MG63 (cell line): ENCODE data around the gene ZNF530. TPM values are rescaled to one million over a fixed set of nuclear protein-coding genes. Genes with fewer than 3 reads are reported as not detected.

ENCODE experiments used
- DNase-seq: peaks from one replicate; pipeline ENCODE4 v3.0.0-alpha.2; 2020
- H3K27me3 ChIP-seq: fragments of 250-450 bp; sonication (Bioruptor Pico); 2 replicates; pipeline ENCODE4 v1.5.1; 2020; ENCODE audit warnings: mild to moderate bottlenecking, moderate library complexity
- H3K36me3 ChIP-seq: fragments of 250-450 bp; sonication (Bioruptor Pico); 2 replicates; pipeline ENCODE4 v1.5.1; 2020; ENCODE audit warnings: mild to moderate bottlenecking, moderate library complexity
- H3K4me3 ChIP-seq: fragments of 250-450 bp; sonication (Bioruptor Pico); 2 replicates; pipeline ENCODE4 v1.5.1; 2020; ENCODE audit warnings: mild to moderate bottlenecking, moderate library complexity
- H3K9me3 ChIP-seq: fragments of 250-450 bp; sonication (Bioruptor Pico); 2 replicates; pipeline ENCODE4 v1.5.1; 2020; ENCODE audit warnings: mild to moderate bottlenecking, moderate library complexity
- total RNA-seq: library from RNA; depleted of rRNA; stranded (reverse); fragments of >200 nt; shearing (Covaris generic); gene quantifications from 2 replicates; pipeline ENCODE4 v1.2.3, GENCODE V29; 2014; ENCODE audit warnings: low replicate concordance

The ZNF530 gene
- total RNA-seq, 1 experiment from 2014 or later = 9.4 TPM

DNA sequence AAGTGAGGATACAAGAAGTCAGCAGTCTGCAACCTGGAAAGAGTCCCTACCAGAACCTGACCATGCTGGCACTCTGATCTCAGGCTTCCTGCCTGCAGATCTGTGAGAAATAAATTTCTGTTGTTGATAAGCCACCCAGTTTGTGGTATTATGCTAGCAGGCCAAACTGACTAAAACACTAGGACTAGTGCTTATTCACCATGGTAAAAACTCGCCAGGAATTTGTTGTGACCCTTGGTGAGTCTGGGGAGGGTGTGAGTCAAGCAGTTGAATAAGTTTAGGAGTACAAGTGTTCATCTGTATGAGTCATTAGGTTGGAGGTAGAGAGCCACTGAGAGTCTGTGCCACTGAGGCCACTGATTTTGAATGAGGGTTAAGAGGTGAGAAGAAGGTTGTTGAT, 12.2 kb upstream of the ZNF530 start:
- no peaks in the 10 kb centered on the region; the same call in 1 of the 2 replicates for H3K36me3 ChIP-seq
- H3K9me3 ChIP-seq = peaks cover 34% of the 10 kb centered on the region
- H3K27me3 ChIP-seq = no peaks in the 10 kb centered on the region
- no peak overlapping the region for H3K4me3 ChIP-seq
- peak; percentile 25 for DNase-seq

DNA sequence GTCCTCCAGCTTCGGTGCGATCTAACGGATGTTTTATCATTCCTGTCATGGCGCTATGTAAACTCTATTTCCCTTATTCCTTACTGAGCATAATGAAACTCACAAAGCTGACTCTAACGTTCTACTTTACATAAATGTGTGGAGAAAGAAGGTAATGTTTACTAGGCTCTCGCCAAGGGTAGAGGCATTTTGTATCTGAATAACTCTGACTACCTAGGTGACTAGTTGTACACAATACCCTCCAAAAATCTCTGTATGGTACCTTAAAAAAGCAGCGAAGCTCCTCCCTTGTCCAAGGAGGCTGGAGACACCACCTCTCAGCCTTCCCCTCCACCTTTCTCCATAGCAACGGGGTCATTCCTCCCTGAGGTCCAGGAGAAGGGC, 316 bp upstream of the ZNF530 start:
- Histone ChIP-seq H3K36me3 (peaks cover 20% of the 10 kb centered on the region), H3K4me3 (peak overlapping the region; percentile 89), H3K9me3 (peaks cover 14% of the 10 kb centered on the region), H3K27me3 (0 out of 2 replicates have a peak, but pooled peaks cover 2% of the 10 kb centered on the region)
- no peak for DNase-seq

DNA sequence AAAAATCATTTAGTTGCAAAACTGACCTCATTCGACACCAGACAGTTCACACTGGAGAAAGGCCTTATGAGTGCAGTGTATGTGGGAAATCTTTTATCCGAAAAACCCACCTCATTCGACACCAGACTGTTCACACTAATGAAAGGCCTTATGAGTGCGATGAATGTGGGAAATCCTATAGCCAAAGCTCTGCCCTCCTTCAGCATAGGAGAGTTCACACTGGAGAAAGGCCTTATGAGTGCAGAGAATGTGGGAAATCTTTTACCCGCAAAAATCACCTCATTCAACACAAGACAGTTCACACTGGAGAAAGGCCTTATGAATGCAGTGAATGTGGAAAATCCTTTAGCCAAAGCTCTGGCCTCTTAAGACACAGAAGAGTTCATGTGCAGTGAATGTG, 7.2 kb downstream of the ZNF530 start:
- Histone ChIP-seq H3K36me3 (peaks cover 55% of the 10 kb centered on the region), H3K4me3 (no peak overlapping the region), H3K27me3 (no peaks in the 10 kb centered on the region), H3K9me3 (peaks cover 31% of the 10 kb centered on the region)
- DNase-seq = no peak

DNA sequence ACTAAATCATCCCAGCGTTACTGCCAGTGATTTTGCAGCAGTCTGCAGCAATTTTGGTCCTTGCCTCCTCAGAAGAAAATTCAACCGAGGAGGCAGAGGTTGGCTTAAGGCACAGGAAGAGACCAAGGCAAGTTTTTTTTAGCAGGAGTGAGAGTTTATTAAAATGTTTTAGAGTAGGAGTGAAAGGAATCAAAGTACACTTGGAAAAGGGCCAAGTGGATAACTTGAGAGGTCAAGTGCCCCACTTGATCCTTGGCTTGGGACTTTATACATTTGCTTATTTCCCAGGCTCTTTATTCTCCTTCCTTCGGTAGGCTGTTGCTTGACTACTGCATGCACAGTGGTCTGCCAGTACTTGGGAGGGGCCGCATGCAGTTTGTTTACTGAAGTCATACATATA, 11.4 kb downstream of the ZNF530 start:
- DNase-seq = no peak
- Histone ChIP-seq H3K4me3 (no peak overlapping the region), H3K9me3 (peaks cover 42% of the 10 kb centered on the region), H3K36me3 (peaks cover 32% of the 10 kb centered on the region), H3K27me3 (no peaks in the 10 kb centered on the region)

DNA sequence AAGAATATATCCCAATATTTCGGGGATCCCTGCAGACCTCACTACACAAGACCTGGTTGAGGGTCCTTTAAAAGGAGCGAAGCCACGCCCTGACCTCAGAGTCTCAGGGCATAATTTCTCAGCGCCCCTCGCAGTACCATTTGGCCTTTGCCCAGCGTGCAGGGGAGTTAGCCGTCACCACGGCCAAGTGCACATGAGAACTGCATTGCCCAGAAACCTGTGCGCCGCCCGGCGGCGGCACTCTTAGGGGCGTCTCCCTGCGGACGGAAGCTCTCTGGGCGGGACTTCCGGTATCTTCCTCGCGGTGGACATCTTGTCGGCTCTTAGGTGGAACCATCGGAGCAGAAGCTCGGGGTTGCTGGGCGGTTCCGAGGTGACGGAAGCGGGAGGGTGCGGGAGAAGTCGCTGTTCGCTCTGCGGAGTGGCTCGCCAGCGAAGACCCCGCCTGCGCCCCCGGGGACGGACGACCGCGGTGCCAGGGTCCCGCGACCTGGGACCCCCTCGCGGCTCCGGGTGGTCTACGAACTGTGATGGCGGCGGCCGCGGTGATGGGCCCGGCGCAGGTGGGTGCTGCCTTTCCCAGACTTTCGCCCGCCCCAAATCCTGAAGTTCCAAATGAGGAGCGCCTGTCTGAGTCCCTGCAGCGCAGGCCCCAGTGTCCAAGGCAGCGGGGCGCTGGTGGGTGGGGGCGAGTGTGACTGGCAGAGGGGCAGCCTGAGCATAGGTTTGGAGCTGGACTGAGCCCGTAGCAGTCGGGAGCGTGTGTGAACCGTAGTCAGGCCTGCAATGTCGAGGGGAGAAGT, 14.5 kb downstream of the ZNF530 start, which contains the start of gene ZNF134:
Gene ZNF134, plus strand, starts transcription at position 302 of the 803 bp plus-strand sequence. CDS start 5,227 bp downstream, outside the sequence.
- Histone ChIP-seq H3K9me3 (peaks cover 63% of the 10 kb centered on the region), H3K36me3 (peaks cover 41% of the 10 kb centered on the region), H3K27me3 (no peaks in the 10 kb centered on the region), H3K4me3 (peak within 1 kb of the TSS; percentile 94)
- DNase-seq = peak; percentile 94

DNA sequence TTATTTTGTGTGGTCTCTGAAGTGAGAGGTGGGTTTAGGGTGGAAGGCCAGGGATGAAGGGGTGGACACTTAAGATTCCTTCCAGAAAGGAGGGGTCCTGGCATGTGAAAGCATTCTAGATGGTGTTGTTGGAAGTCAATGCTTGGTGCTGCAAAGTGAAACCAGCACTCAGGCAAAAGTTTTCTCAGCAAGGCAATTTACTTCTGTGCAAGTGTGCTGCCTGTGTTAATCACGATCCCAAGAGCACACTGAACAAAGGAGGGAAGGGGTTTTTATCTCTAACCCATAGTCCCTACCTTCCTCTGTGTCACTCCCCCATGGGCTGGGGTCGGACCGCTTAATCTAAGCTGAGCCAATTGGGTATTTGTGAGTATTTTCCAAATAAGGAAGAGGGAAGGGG, 15.7 kb downstream of the ZNF530 start:
- Histone ChIP-seq H3K27me3 (no peaks in the 10 kb centered on the region), H3K9me3 (peaks cover 72% of the 10 kb centered on the region), H3K4me3 (no peak overlapping the region), H3K36me3 (peaks cover 53% of the 10 kb centered on the region)
- no peak for DNase-seq

DNA sequence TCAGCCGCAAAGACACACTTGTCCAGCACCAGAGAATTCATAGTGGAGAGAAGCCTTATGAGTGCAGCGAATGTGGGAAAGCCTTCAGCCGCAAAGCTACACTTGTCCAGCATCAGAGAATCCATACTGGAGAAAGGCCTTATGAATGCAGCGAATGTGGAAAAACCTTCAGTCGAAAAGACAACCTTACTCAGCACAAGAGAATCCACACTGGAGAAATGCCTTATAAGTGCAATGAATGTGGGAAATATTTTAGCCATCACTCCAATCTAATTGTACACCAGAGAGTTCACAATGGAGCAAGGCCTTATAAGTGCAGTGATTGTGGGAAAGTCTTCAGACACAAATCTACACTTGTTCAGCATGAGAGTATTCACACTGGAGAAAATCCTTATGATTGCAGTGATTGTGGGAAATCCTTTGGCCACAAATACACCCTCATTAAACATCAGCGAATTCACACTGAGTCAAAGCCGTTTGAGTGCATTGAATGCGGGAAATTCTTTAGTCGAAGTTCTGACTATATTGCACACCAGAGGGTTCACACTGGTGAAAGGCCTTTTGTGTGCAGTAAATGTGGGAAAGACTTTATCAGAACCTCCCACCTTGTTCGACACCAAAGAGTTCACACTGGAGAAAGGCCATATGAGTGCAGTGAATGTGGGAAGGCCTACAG, 21.1 kb downstream of the ZNF530 start:
- Histone ChIP-seq H3K27me3 (no peaks in the 10 kb centered on the region), H3K4me3 (no peak overlapping the region), H3K36me3 (peaks cover 87% of the 10 kb centered on the region), H3K9me3 (peaks cover 93% of the 10 kb centered on the region)
- no peak for DNase-seq

DNA sequence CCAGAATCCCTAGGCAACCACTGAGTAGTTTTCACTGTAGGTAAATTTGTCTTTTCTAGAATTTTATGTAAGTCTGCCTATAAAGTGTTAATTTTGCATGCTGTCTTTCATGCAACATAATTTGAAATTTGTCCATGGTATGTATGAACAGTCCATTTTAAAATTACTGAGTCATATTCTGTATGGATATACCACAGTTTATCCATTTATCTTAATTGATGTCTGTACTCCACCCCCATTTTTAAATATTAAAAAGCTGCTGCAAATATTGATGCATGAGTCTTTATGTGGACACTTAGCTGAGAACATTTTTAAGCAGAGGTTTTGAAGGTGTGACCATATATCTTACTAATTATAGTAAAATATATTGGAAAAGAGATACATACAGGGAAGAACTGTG, 23.4 kb downstream of the ZNF530 start:
- peaks cover 64% of the 10 kb centered on the region for H3K36me3 ChIP-seq
- H3K4me3 ChIP-seq = no peak overlapping the region
- DNase-seq = no peak
- peaks cover 79% of the 10 kb centered on the region for H3K9me3 ChIP-seq
- no peaks in the 10 kb centered on the region for H3K27me3 ChIP-seq

DNA sequence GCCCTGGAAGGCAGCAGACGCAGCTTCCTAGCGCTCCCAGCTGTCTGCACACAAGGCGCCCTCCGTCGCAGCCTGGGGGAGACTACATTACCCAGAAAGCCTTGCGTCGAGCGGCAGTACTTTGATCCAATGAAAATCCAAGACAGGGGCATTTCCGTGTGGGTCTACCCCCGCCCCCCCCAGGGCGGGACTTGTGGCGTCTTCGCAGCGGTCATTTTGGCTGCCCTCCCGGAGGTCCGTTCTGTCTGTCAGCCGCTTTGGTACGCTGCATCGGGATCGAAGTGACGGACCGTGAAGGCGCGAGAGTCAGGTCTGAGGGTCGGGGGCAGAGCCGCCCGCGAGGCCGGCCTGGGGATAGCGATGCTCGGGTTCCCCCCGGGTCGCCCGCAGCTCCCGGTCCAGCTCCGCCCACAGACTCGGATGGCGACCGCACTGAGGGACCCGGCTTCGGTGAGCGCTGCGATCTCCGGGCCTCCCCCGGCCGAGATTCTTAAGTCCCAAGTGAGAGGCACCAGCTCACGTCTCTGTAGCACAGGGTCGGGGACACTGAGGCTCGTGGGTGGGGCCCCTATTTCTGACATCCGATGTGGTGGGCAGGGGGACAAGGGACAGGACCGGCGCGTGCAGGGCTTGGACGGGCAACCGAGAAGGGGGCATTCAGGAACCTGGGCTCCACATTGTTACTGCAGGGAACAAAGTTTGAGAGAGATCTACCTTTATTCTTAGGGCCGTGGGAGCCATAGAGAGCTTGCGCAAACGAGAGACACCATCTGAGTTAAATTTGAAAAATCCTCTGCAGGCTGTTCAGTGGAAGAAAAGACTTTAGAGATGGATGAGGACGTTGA, 33.5 kb downstream of the ZNF530 start, which contains the start of gene ZNF211:
Gene ZNF211, plus strand, starts transcription at position 182 of the 845 bp plus-strand sequence. Its CDS starts 179 bp downstream, at position 361.
- Histone ChIP-seq H3K36me3 (peaks cover 9% of the 10 kb centered on the region), H3K27me3 (no peaks in the 10 kb centered on the region), H3K4me3 (peak within 1 kb of the TSS; percentile 70), H3K9me3 (peaks cover 17% of the 10 kb centered on the region)
- peak; percentile 95 for DNase-seq

DNA sequence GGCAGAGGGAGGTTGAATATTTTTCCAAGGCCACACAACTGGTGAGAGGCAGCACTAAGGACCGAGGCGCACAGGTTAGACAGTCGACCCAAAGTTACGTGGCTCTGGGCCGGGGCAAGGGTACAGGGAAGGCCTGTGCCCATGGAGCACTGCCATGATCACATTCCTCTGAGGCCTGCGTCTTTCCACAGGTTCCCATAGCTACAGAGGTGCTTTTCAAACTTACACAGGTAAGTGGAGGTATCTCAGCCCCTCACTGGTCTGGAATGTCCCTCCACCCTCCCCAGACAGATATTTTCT, 34.1 kb downstream of the ZNF530 start:
- no peak for DNase-seq
- peak overlapping the region; percentile 70 for H3K4me3 ChIP-seq
- H3K27me3 ChIP-seq = no peaks in the 10 kb centered on the region
- peaks cover 9% of the 10 kb centered on the region for H3K36me3 ChIP-seq
- peaks cover 14% of the 10 kb centered on the region for H3K9me3 ChIP-seq

DNA sequence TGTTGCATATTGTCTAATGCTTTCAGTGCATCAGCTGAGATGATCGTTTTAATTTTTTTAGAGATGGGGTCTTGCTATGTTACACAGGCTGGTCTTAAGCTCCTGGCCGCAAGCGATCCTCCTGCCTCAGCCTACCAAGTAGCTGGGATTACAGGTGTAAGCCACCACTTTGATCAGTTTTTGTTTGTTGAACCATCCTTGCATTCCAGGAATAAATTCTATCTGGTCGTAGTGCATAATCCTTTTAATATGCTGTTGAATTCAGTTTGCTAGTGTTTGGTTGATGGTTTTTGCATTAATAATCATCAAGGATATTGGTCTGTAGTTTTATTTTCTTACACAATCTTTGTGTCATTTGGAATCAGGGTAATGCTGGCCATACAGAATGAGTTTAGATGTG, 37.7 kb downstream of the ZNF530 start:
- Histone ChIP-seq H3K36me3 (peaks cover 35% of the 10 kb centered on the region), H3K27me3 (no peaks in the 10 kb centered on the region), H3K9me3 (peaks cover 41% of the 10 kb centered on the region), H3K4me3 (no peak overlapping the region)
- no peak for DNase-seq

DNA sequence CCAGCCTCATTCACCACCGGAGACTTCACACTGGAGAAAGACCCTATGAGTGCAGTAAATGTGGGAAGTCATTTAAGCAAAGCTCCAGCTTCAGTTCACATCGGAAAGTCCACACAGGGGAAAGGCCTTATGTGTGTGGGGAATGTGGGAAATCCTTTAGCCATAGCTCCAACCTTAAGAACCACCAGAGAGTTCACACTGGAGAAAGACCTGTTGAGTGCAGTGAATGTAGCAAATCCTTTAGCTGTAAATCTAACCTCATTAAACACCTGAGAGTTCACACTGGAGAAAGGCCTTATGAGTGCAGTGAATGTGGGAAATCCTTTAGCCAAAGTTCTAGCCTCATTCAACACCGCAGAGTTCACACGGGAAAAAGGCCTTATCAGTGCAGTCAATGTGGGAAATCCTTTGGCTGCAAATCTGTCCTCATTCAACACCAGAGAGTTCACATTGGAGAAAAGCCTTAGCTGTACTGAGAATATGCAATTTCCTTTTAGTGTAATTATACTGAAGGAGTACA, 42.1 kb downstream of the ZNF530 start:
- DNase-seq = no peak
- Histone ChIP-seq H3K4me3 (no peak overlapping the region), H3K27me3 (no peaks in the 10 kb centered on the region), H3K9me3 (peaks cover 40% of the 10 kb centered on the region), H3K36me3 (peaks cover 34% of the 10 kb centered on the region)

DNA sequence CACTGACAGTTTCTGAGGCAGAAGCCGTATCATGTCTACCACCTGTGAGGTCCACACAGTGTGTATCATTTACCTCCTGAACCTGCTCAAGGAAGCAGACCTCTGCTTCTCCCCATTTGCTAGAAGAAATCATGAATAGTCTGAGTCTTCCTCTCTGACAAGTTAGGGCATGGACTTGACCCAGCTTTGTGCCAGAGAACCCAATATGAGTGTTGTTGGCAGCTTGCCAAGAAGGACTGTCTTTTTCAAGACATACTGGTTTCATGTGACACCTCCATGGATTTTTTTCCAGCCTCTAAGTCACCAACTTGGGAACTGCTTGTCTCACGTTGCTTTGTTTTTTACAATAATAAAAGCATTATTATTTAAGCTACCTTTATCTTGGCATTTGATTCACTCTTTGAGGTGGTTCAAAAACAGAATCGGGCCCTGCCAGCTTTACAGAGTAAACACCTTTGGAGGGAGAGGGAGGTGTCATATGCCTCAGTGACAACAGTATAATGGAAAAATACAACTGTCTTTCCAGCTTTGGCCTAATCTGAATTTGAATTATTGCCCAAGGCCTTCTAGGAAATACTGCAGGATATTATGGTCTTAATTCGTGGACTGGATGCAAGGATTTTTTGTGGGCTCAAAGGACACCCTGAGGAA, 42.8 kb downstream of the ZNF530 start:
- peaks cover 34% of the 10 kb centered on the region for H3K9me3 ChIP-seq
- no peaks in the 10 kb centered on the region for H3K27me3 ChIP-seq
- H3K36me3 ChIP-seq = peaks cover 34% of the 10 kb centered on the region
- DNase-seq = no peak
- no peak overlapping the region for H3K4me3 ChIP-seq

DNA sequence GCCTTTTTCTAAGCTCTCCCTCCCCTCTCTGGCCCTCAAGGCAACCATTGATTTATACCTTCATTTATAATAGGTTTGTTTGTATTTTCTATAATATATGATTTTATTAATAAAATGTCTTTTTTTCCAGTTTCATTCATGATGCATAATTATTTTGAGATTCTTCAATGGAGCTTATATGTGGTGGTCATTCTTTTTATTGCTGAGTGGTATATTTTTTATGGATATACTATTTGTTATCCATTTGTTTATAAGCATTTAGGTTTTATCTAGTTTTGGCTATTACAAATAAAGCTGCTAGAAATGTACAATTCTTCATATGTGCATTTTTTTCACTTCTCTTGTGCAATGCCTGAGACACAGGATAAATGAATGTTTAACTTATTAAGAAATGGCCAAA, 44.0 kb downstream of the ZNF530 start:
- Histone ChIP-seq H3K4me3 (no peak overlapping the region), H3K27me3 (no peaks in the 10 kb centered on the region), H3K36me3 (peaks cover 34% of the 10 kb centered on the region), H3K9me3 (peaks cover 33% of the 10 kb centered on the region)
- no peak for DNase-seq

DNA sequence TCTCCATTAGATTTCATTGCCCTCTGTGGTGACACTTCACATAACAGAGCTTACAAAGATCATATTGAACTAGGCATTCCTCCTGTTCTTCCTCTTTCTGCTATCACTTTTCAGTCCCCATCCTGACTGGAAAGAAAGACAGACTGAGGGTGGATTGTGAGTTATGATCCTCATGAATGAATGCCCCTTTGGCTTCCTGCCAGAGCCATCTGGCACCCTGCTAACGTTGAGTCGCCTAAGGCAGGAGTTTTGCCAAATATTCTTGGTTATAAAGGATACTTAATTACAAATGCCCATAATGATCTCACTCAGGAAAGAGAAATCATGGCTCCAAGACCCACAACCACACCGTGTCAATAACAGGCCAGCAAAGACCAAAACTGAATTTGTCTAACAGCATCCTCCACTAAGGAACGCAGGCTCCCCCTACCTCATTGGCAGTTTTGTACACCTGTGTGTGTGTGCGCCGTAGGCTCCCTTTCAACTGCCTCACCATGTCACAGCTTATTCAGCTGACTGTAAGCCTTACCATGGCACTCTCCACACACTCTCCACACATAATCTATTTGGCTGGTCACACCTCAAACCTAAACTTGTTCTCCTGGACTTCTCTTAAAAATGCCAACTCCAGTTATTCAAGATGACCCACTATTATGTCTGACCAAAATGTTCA, 48.8 kb downstream of the ZNF530 start:
- DNase-seq = no peak
- H3K4me3 ChIP-seq = no peak overlapping the region

DNA sequence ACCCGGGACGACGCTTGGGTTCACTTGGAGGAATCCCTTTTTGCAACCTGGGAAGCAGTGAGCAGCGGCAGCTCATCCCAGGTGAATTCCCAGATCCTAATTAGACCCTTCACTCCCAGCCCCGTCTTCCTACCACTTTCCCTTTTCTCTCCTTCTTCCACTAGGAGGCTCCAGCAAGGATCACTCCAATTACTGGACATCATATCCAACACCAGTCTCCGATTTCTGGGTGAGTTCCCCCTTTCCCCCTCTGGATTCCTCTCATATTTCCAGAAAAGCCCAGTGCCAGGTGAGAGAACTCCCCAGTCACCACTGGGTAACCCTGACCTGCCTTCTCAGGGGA, 51.9 kb downstream of the ZNF530 start:
- no peaks in the 10 kb centered on the region for H3K9me3 ChIP-seq
- H3K36me3 ChIP-seq = no peaks in the 10 kb centered on the region
- H3K4me3 ChIP-seq = no peak overlapping the region
- DNase-seq = no peak
- H3K27me3 ChIP-seq = no peaks in the 10 kb centered on the region

More for the DNA sequence above, 48.8 kb downstream of the ZNF530 start:
- Histone ChIP-seq H3K27me3 (no peaks in the 10 kb centered on the region), H3K9me3 (no peaks in the 10 kb centered on the region), H3K36me3 (no peaks in the 10 kb centered on the region)
